LHCN-M2 (cell line): Measurements from ENCODE around the gene KSR2. TPM values are rescaled to one million over a fixed set of nuclear protein-coding genes. Genes with fewer than 3 reads are reported as not detected.

ENCODE experiments used
- DNase-seq: peaks from one replicate; pipeline ENCODE4 v3.0.0-alpha.2; 2012; ENCODE audit warnings: low read depth
- total RNA-seq: library from RNA; depleted of rRNA; stranded (reverse); fragments of >200 nt; gene quantifications from 2 replicates; pipeline ENCODE4 v1.2.3, GENCODE V29; 2014

KSR2 gene
- total RNA-seq, 1 experiment from 2014 or later: under 0.01 TPM

GRCh38 chr12:117692512-117692911 is 276.3 kb downstream of the KSR2 start:
- no peak for DNase-seq

GRCh38 chr12:117689857-117690256 is 278.9 kb downstream of the KSR2 start:
- DNase-seq: no peak

DNA sequence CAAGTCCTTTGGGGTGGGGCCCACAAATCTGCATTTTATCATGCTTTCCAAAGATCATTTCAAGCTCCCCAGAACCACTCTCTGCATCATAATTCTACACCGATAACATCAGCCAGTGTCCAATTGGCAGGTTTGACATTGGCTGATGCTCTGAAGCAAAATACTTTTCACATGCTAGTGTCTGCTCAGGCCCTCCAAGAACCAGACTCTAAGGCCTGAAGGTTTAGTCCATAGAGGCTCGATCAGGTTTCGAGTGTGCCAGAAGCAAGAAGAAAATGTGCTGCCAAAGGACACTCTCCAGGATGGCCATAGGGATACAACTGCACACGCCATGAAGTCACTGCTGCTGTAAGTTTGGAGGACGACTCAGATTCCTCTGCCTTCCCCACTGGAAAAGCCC is 280.3 kb downstream of the KSR2 start:
- DNase-seq: no peak

DNA sequence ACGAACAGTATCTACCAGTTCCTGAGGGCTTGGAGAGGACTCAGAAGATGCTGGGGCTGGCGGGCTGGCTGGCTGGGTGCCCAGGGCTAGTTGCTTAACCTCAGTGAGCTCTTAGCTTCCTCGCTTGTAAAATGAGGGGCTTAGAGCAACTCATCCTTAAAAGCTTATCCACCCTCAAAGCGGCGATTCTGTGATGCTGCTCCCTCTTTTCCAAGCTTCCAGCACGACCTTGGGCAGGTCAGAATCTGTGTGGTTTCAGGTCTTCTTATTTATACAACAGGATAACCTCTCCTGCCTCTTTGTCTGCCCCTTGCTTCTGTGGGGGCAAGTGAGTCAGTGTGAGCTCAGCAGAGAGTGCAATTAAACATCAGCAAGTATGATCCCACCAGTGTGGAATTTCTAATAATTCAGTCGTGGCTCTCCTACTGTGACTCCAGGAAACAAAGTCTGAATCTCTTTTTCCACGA is 281.8 kb downstream of the KSR2 start:
- peak; percentile 59 for DNase-seq

DNA sequence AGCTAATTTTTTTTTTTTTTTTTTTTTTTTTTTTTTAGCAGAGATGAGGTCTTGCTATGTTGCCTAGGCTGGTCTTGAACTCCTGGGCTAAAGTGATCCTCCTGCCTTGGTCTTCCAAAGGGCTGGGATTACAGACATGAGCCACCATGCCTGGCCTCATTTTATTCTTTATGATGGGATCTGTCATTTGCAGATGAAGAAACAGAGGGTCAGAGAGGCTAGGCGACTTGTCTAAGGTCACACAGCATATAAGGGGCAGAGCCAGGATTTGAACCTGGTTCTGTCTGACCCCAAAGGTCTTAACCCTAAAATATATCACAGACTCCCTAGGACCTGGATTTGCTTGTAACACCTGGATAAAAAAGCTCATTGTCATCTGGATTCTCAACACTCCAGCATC is 282.6 kb downstream of the KSR2 start:
- DNase-seq: no peak

GRCh38 chr12:117685110-117685926 is 283.5 kb downstream of the KSR2 start:
- peak; percentile 63 for DNase-seq

DNA sequence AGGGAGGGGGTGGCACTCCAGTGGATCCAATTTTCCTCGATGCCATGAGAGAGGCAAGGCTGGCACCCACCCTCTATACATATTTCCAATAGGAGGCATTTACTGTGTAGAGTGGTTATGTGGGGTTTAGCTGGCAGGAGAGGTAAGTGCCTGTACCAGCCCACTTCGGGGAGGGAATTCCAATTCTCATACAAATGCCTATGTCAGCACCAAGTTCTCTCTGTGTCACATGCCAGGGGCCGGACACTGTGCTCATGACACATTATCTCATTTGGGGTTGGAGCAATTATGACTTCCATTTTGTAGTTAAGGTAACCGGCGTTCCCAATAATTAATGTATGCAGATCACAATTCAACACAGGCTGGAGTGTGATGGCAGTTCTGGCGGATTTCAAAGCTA is 284.3 kb downstream of the KSR2 start:
- DNase-seq: no peak

DNA sequence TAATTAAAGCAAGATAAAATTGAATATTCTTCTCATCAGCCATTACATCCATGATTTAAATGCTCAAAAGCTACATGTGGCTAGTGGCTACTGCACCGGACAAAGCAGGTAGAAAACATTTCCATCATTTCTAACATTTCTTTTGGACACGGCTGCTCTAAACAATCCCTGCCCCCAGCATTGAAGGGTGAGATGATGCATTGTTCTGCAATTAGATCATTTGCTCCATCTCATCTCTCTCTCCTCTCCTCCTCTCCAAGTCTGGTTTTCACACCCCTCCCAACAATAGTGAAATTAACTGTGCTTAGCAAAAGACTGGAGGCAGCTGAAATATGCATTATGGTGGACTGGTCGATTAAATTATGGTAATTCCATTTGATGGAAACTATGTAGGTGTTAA is 288.5 kb downstream of the KSR2 start:
- no peak for DNase-seq

DNA sequence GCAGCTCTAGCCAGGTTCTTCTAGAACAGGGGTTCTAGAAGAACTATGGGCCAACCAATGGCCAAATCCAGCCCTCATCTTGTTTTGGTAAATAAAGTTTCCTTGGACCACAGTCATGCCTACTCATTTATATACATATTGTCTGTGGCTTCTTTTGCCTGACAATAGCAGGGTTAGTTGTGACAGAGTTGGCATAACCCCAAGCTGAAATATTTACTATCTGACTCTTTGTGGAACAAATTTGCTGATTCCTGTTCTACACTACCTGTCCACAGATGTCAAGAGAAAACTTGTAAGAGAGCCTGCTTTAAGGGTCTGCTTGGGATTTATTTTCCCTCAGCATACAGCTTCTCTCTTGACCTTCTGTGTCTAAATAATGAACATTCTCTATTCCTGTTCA is 289.0 kb downstream of the KSR2 start:
- peak; percentile 11 for DNase-seq

DNA sequence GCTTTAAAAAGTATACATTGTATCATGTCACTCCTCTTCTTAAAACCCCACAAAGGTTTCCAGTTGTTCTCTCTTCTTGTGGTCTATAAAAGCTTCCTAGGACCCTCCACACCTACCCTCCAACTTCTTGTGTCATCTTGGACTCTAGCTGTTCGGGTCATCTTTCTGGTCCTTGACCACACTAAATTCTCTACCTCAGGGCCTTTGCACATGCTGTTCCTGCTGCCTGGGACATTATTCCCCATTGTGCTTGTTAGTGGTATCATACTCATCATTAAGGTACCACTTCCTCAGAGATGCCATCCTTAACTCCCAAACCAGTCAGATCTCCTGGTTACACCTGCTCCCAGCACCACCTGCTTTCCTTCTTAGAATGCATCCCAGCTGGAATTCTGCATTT is 294.0 kb downstream of the KSR2 start:
- DNase-seq: no peak

DNA sequence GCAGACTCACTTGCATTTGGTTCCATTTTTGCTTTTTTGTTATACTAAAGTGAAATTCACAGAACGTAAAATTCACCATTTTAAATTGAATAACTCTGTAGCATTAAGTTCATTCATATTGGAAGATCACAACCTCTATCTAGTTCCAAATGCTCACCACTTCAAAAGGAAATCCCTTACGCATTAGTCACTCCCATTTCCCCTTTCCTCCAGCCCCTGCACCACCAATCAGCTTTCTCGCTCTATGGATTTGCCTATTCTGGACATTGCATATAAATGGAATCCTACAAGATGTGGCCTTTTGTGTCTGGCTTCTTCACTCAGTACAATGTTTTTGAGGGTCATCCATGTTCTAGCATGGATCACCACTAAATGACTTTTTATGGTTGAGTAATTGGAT is 294.5 kb downstream of the KSR2 start:
- no peak for DNase-seq

DNA sequence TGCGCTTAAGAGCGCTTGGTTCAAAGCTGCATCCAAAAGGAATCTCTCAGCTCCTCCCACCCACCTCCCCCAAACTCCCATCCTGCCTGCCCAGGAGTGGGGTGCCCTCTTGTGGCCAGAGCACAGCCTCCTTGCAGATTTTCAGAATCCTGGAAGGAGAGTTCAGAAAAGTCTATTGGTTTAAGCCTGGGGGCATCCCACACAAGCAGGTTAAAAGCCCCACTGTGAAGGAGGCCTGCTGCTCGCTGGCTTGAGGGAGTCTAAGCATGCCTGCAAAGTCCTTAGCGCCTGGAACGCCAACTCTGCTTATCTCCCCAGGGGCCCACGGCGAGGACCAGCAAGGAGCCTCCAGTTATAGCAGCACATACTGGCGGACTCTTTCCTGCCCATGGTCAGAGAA is 297.1 kb downstream of the KSR2 start:
- DNase-seq: no peak

- DNase-seq: no peak
Observed at GRCh38 chr12:117664169-117664568, 304.6 kb downstream of the KSR2 start.

GRCh38 chr12:117662620-117663395 is 306.0 kb downstream of the KSR2 start:
- no peak for DNase-seq

- no peak for DNase-seq
Observed at GRCh38 chr12:117662220-117662619, 306.6 kb downstream of the KSR2 start.

- no peak for DNase-seq
Observed at GRCh38 chr12:117661471-117661870, 307.3 kb downstream of the KSR2 start.

- no peak for DNase-seq
Observed at GRCh38 chr12:117660896-117661295, 307.9 kb downstream of the KSR2 start.

DNA sequence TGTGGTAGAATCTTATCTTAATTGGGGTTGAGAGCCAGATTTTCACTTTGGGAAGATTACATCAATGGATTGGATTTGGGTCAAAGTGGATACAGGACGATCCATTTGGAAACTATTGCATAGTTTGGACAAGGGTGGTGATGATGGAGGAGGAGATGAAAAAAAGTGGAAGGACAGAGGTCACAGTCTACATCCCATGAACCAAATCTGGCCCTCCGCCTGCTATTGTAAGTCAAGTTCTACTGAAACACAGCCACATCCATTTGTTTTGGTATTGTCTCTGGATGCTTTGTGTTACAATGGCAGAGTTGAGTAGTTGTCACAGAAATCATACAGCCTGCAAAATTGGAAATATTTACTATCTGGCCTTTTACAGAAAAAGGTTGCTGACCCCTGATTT is 310.6 kb downstream of the KSR2 start:
- no peak for DNase-seq

DNA sequence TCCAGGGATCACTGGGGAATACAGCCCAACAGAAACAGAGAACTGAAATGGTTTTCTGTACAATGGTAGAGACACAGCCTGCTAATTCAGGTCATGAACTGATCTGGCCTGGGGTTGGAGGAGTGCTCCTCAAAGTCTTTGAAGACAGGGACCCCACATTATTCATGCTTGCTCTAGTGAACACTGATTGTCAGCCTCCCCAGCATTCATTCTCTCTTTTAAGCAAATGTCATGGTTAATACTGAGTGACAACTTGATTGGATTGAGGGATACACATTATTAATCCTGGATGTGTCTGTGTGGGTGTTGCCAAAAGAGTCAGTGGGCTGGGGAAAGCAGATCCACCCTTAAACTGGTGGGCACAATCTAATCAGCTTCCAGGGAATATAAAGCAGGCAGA is 319.0 kb downstream of the KSR2 start:
- no peak for DNase-seq

DNA sequence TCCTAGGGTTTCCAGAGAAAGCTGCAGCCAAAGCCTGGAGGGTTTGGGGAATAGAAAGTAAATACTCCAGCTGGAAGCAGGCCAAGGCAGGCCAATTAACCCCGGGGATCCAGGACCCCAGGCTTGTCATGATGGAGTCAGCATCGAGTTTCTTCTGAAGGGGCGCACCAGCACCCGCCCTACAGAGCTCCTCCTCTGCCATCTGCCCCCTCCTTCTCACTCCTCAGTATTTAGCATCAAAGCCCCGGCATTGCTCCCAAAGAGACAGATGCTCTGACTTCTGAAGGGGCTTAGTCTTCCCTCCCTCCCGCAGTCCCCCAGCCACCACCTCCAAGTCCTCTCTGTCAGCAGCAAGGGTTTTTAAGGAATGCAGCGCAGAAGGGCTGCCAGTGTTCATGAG is 322.3 kb downstream of the KSR2 start:
- DNase-seq: no peak

DNA sequence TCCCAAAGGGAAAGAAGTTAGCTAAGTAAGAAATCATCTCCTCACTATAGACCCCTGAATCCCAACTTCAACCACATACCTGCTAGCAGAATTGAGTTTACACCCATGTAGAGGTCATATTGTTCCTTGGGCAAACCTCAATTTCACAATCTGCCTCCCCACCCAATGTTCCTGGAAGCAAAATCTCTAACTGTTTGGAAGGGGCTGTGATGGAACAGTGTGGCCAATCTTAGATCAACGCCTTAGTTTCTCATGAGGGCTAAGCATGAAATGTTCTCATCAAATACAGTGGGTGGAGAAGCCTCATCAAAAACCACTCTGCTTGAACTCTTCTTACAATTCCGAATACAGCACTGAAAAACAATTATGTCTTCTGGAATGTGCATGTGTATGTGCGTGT is 323.3 kb downstream of the KSR2 start:
- no peak for DNase-seq

GRCh38 chr12:117643971-117644370 is 324.8 kb downstream of the KSR2 start:
- DNase-seq: no peak

DNA sequence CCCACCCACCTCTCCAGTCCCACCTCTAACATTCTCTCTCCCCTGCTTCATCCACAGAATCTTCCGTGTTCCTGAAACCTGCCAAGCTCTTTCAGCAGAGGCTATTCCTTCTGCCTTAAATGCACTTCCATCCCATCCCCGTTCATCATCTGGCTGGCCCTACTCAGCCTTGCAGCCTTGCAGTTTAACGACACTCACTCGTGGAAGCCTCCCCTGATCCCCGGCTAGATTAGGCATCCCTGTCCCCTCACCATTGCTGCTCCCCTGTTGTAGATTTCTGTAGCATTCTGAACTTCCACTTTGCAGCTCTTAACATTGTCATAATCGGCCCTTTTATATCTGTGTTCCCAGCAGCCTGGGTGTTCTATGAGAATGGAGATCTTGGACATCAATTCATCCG is 326.9 kb downstream of the KSR2 start:
- no peak for DNase-seq
